ENCODE measurements around the gene THRSP.

THRSP gene

DNA sequence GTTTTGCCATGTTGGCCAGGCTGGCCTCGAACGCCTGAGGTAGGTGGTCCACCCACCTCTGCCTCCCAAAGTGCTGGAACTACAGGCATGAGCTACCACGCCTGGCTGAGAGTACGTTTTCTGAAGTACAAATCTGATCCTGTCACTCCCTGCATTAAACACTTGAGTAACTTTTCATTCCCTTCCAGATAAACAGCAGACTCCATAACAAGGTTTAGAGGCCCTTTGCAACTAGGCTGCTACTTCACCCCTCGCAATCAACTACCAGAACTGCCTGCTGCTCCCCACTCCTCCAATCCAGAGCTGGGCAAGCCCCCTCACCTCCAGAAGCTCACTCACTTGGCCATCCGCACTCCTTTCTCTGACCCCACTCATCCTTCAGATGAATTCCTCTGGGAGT lies 42.0 kb upstream of the THRSP start:
- TF ChIP-seq ZBTB7A (IDR thresholded peaks at IDR 0.05; ENCODE audit: low read depth) (no peak), EP300 (IDR thresholded peaks at IDR 0.05; ENCODE audit: borderline replicate concordance) (no peak), RAD21 (IDR thresholded peaks at IDR 0.05; ENCODE audit: low read depth) (no peak), YY1 (IDR thresholded peaks at IDR 0.05; ENCODE audit: low read depth) (no peak), NFIC (IDR thresholded peaks at IDR 0.05) (no peak), CREB1 (IDR thresholded peaks at IDR 0.05; ENCODE audit: low read depth) (no peak), CEBPB (IDR thresholded peaks at IDR 0.05) (no peak), FOXM1 (IDR thresholded peaks at IDR 0.05; ENCODE audit: borderline replicate concordance, low read depth) (no peak), TCF12 (IDR thresholded peaks at IDR 0.05; ENCODE audit: low read depth) (no peak), TAF1 (IDR thresholded peaks at IDR 0.05; ENCODE audit: low read depth) (no peak), EGR1 (IDR thresholded peaks at IDR 0.05) (no peak), TEAD4 (IDR thresholded peaks at IDR 0.05) (no peak)
- TF ChIP-seq, protein P1, sequence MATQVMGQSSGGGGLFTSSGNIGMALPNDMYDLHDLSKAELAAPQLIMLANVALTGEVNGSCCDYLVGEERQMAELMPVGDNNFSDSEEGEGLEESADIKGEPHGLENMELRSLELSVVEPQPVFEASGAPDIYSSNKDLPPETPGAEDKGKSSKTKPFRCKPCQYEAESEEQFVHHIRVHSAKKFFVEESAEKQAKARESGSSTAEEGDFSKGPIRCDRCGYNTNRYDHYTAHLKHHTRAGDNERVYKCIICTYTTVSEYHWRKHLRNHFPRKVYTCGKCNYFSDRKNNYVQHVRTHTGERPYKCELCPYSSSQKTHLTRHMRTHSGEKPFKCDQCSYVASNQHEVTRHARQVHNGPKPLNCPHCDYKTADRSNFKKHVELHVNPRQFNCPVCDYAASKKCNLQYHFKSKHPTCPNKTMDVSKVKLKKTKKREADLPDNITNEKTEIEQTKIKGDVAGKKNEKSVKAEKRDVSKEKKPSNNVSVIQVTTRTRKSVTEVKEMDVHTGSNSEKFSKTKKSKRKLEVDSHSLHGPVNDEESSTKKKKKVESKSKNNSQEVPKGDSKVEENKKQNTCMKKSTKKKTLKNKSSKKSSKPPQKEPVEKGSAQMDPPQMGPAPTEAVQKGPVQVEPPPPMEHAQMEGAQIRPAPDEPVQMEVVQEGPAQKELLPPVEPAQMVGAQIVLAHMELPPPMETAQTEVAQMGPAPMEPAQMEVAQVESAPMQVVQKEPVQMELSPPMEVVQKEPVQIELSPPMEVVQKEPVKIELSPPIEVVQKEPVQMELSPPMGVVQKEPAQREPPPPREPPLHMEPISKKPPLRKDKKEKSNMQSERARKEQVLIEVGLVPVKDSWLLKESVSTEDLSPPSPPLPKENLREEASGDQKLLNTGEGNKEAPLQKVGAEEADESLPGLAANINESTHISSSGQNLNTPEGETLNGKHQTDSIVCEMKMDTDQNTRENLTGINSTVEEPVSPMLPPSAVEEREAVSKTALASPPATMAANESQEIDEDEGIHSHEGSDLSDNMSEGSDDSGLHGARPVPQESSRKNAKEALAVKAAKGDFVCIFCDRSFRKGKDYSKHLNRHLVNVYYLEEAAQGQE (IDR thresholded peaks at IDR 0.05; ENCODE audit: low read depth): no peak
- TF ChIP-seq, protein P2, sequence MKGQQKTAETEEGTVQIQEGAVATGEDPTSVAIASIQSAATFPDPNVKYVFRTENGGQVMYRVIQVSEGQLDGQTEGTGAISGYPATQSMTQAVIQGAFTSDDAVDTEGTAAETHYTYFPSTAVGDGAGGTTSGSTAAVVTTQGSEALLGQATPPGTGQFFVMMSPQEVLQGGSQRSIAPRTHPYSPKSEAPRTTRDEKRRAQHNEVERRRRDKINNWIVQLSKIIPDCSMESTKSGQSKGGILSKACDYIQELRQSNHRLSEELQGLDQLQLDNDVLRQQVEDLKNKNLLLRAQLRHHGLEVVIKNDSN (IDR thresholded peaks at IDR 0.05): no peak
- TF ChIP-seq, protein P3, sequence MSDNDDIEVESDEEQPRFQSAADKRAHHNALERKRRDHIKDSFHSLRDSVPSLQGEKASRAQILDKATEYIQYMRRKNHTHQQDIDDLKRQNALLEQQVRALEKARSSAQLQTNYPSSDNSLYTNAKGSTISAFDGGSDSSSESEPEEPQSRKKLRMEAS (IDR thresholded peaks at IDR 0.05): no peak

- TF ChIP-seq, protein P3 (IDR thresholded peaks at IDR 0.05): peak; percentile 78
- no peak for TF ChIP-seq FOXM1 (IDR thresholded peaks at IDR 0.05; ENCODE audit: borderline replicate concordance, low read depth)
- TF ChIP-seq, protein P1 (IDR thresholded peaks at IDR 0.05; ENCODE audit: low read depth): peak; percentile 56
- TF ChIP-seq TAF1 (IDR thresholded peaks at IDR 0.05; ENCODE audit: low read depth): no peak
- no peak for TF ChIP-seq TEAD4 (IDR thresholded peaks at IDR 0.05)
- peak; percentile 92 for TF ChIP-seq ZBTB7A (IDR thresholded peaks at IDR 0.05; ENCODE audit: low read depth)
- no peak for TF ChIP-seq EP300 (IDR thresholded peaks at IDR 0.05; ENCODE audit: borderline replicate concordance)
- TF ChIP-seq, protein P2 (IDR thresholded peaks at IDR 0.05): no peak
Measured at GRCh38 chr11:78022397-78023396, 41.0 kb upstream of the THRSP start, which contains the start of gene KCTD14. Gene KCTD14 (minus strand): TSS chr11:78023276. CDS start chr11:78023249, 27 bp downstream.

GRCh38 chr11:78023426-78023825 lies 40.2 kb upstream of the THRSP start:
- TF ChIP-seq YY1 (IDR thresholded peaks at IDR 0.05; ENCODE audit: low read depth) (no peak), FOXM1 (IDR thresholded peaks at IDR 0.05; ENCODE audit: borderline replicate concordance, low read depth) (no peak), TAF1 (IDR thresholded peaks at IDR 0.05; ENCODE audit: low read depth) (no peak), ZBTB7A (IDR thresholded peaks at IDR 0.05; ENCODE audit: low read depth) (no peak), CEBPB (IDR thresholded peaks at IDR 0.05) (no peak), EGR1 (IDR thresholded peaks at IDR 0.05) (no peak), RAD21 (IDR thresholded peaks at IDR 0.05; ENCODE audit: low read depth) (no peak), TCF12 (IDR thresholded peaks at IDR 0.05; ENCODE audit: low read depth) (no peak), TEAD4 (IDR thresholded peaks at IDR 0.05) (no peak), EP300 (IDR thresholded peaks at IDR 0.05; ENCODE audit: borderline replicate concordance) (no peak)
- TF ChIP-seq, protein P3 (IDR thresholded peaks at IDR 0.05): no peak
- TF ChIP-seq, protein P1 (IDR thresholded peaks at IDR 0.05; ENCODE audit: low read depth): no peak
